COR-L47 (cell line): ENCODE measurements around the gene ASTN2.
"Not testable (repeated sequence)": the region's sequence is repeated elsewhere in the genome, so short reads cannot be mapped to it uniquely, and the experiment has no call there.

ENCODE experiments used
- DNase-seq: peaks from one replicate; lab custom pipeline; 2025; lab: John Stamatoyannopoulos, UW

ASTN2 gene

DNA sequence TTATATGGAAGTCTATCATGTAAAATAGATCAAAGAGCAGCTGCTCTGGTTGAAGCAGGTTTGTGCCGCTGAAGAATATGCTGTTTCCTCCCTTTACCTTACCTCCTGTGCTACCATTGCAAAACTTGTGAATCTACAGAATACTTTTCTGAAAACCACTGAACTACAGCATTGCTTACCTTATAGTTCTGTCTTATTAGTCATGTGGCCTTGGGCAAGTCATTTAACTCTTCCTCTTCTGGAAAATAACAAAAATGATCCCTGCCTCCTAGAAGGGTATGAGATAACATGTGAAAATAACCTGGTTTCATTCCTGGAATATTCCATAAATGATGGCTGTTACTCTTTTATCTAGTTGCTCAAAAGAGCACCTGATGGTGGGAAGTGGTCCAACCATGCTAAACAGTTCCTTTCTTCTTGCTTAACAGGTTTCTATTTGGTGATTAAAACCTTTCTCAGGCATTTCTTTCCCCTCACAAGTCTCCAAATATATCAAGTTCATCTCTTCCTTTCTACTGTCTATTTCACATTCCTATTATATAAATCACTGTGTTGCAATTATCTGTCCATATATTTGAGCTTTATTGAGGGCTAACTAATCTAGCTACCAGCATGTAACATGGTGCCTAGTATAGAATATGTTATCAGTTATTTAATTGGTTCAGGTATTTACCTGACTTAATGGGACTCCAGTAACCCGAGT, 712.8 kb downstream of the ASTN2 start:
- DNase-seq = no peak

DNA sequence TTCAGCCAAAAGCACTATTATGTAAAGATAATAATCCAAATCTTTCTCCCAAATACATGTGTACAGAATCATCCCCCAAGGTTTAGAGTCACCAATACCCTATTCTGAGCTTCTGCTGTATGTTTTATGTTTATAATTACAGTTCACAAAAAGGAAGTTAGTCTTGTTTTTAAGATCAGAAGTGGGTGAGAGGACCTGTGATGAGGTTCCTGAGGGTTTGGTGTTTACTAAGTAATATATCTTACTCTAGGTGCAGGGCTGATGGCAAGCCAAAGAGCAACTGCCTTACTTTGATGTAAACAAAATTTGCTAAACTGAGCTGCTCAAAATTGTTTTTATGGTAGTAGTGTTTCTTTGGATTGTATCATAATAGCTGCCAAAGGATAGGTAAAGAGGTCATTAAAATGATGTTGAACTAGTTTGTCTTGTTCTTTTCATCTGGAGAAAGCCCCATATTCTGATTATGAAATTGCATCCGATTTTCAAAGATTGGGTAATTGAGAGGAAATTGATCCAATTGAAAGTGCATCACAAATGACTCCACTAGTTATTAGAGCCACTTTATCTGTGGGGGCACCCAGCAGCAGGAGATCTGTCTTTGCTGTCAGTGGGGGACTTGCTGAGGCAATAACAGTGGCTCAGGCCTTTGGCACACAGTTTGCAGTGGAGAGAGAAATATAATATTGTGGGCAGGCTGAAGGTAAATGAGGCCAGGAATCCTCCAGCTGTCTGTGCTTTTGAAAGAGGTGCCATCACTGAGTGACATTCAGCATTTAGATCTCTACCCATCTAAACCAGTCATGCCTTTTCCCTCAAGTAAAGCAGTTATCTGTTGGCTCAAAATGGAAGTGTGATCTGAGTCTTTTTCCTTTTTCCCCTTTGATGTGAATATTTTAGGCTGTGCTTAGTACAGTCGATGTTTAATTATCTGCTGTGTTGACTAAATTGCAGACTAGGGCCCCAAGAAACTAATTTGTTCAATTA, 713.7 kb downstream of the ASTN2 start:
- DNase-seq = no peak

DNA sequence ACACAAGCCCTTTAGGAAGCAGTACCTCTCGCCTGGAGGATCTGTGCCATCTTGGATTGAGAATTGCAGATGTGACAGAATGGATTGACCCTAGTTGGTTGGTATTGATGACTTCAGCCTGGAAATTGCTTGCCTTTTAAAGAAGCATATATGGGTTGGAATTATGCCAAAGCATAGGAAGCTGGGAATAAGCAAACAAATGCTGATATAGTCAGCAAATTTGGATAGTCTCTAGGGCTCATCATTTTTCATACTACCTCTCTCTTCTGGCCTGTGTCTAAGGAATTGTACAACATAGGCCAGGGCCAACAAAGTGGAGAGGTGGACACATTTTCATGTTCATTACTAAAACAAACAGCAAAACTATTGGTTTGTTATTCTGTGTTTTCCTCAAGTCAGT, 714.6 kb downstream of the ASTN2 start:
- no peak for DNase-seq

DNA sequence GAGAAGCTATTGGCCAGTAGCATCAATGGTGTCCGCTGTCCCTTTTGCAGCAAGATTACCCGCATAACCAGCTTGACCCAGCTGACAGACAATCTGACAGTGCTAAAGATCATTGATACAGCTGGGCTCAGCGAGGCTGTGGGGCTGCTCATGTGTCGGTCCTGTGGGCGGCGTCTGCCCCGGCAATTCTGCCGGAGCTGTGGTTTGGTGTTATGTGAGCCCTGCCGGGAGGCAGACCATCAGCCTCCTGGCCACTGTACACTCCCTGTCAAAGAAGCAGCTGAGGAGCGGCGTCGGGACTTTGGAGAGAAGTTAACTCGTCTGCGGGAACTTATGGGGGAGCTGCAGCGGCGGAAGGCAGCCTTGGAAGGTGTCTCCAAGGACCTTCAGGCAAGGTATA, 717.0 kb downstream of the ASTN2 start:
- DNase-seq = no peak

DNA sequence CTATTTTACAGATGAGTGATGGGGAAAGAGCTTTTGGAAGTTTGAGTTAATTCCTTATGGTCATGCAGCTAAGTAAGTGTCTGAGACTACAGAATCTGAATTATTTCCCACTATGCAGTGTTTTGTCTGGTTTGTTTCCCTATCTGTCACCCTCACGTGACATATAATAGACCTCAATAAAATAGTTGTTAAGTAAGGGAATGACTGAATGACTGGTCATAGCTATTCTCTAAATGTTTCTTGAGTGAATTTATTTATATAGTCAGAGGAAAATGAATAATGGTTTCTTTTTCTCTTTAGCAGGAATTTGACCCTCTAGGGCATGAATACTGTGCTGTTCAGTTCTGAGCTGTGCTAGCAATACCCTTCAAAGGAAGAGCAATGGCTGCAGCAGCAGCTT, 717.5 kb downstream of the ASTN2 start:
- DNase-seq = no peak

DNA sequence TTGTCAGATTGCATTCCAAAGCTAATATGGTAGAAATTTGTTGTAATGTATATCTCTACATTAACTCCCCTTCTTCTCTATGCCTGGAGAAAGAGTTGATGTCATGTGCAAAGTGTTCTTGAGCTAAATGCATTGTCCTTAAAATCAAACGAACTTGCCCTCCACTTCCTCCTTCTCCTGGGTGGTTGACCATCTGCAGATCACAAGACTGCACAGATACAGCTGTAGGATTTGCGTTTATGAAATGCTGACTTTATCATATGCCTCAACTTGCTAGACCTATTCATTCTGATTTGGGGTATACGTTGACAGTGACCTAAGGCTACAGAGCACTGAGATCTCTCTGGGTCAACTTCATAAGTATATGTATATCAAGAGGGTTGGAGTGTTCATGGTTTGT, 719.4 kb downstream of the ASTN2 start:
- no peak for DNase-seq

DNA sequence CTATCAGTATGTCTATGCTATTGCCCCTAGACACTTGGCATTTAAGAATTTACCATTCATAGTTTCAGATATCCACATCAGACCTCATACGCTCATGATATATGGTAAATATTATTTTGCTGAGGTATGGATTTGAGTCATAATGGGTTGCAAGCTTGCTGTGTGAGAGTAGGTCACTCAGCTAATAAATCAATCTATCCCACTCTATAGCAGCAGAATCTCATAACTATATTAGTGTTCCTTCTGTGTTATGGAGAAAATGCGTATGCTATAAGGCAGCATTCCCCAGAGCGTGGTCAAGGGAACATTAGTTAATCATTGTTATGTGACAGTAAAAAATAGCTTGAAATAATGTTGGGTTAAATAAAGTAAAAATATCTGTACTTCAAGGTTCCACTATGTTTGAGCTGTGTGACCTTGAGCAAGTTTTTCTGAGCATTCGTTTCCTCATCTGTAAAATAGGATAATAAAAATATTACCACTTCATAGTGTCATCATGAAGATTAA, 720.0 kb downstream of the ASTN2 start:
- DNase-seq = no peak

DNA sequence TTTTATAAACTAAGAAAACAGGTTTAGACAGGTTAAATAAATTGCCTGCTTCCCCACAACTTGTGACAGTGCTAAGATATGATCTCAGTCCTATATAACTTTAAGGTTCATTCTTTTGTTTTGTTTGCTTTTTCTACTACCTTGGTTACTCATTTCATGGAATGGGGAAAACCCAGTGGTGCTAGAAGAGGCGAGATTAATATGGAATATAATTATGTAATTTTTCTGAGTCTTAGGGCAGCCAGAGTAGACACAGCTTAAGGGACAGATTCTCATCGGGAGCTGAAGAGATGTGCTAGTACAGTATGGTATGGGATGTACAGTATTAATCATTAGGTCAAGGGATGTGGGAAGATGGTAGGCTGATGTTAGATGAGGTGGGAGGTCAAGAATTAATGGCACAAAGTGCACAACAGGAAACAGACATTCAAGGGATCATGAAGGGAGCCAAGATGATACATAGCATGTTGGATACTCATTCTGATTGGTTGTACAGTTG, 721.6 kb downstream of the ASTN2 start:
- no peak for DNase-seq

DNA sequence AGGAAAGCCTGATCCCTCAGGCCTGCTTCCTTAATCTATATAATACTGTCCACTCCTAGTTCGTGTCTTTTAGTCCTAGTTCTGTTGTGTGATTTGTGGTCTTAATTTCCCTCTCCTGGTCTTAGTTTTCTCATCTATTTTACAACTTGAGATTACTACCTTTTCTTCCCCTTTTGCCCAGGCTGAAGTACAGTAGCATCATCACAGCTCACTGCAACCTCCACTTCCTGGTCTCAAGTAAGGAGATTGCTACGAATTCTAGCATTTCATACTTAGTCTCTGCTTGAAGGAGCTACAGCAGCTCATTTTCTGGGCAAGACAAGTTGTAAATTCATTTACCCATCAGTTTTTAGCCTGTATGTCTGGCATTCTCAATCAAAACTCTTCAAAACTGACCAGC, 722.2 kb downstream of the ASTN2 start:
- DNase-seq = no peak

DNA sequence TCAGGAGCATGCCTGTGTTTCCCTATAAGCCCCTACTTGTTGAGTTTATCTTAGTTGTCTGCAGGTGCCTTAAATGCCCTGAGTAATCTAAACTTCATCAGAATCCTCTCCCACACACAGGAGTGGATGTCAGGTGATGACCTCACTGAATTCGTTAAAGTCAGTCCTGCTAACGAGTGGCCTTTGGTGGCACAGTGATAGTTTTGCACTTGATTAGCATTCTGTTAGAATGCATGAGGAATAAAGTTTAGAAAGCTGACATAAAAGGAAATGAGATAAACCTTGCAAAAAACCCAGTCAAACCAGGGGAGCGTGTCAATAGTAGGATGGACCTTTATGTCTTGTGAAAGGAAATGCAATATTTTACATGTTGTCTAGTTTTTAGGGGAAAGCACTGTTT, 723.2 kb downstream of the ASTN2 start:
- no peak for DNase-seq

DNA sequence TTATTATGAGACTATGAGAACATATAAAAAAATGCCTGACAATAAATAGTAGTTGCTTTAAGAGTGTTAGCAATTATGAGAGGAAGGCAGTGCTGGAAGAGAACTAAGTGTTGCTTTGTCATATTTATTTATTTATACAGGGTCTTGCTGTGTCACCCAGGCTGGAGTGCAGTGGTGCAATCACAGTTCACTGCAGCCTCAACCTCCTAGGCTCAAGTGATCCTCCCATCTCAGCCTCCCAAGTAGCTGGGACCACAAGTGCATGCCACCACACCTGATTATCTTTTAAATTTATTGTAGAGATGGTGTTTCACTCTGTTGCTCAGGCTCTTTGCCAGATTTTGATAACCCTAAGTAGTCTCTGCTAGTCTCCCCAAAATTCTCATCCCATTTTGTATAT, 724.1 kb downstream of the ASTN2 start:
- DNase-seq = not testable (repeated sequence)

DNA sequence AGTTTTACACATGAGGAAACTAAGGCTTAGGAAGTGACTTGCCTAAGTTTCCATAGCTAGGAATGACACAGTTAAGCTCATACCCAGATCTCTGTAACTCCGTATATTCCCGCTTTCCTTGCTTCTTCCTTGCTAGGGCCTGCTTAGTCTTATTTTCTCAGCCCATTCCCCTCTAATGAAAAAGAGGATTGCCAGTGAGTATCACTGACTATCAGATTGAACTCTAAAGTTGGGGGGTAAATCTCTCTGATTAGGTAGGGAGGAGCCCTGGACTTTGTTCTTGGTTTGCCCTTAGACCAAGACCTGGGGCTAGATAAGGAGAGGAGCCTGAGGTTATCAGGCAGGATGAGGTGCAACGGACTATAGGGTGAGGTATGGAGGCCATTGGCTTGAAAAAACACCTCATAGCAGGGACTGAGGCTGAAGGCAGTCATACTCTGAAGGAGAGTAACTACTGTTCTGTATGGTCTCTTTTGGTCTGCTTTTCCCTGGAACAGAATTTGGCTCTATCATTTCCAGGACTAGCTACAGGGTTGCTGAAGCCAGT, 725.3 kb downstream of the ASTN2 start:
- no peak for DNase-seq

DNA sequence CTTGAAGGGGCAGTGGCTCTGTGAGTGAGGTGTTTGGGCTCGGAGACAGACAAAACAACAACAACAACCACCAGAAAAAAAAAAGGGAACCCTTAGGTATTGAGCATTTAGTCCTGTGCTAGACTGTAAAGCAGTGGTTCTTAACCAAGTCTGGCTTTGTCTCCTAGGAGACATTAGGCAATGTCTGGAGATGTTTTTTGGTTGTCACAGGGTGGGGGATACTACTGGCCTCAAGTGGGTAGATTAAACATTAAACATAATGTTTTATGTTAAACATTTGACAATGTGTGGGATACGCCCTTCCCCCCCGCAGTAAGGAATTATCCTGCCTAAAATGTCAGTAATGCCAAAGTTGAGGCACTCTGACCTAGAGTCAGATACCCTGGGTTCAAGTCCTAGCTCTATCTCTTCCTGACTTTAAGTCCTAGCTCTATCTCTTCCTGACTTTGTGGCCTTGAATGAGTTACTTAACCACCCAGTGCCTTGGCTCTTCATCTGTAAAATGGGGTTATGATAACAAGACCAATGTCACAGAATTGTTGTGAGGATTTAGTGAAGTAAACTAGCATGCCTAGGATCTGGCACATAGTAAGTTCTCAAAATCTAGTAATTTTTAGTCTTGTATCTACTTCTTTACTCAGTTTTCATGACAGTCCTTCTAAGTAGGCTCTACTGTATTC, 725.9 kb downstream of the ASTN2 start:
- no peak for DNase-seq

DNA sequence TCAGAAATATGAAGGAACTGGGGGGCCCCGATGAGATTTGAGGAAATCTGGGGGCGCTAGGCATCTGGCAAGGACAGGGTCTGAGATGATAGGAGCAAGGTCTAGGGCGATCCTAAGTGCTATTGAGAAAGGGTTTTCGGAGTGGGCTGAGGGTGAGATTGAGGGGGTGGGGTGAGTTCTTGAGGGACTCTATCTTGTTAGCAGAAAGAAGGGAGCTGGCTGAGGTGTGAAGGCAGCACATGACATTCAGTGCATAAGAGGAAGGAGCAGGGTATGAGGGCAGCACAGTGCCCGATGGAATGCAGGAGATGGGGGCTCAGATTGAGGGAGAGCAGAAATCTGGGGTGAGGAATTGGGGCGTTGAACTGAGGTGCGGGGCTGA, 727.1 kb downstream of the ASTN2 start:
- DNase-seq = no peak

DNA sequence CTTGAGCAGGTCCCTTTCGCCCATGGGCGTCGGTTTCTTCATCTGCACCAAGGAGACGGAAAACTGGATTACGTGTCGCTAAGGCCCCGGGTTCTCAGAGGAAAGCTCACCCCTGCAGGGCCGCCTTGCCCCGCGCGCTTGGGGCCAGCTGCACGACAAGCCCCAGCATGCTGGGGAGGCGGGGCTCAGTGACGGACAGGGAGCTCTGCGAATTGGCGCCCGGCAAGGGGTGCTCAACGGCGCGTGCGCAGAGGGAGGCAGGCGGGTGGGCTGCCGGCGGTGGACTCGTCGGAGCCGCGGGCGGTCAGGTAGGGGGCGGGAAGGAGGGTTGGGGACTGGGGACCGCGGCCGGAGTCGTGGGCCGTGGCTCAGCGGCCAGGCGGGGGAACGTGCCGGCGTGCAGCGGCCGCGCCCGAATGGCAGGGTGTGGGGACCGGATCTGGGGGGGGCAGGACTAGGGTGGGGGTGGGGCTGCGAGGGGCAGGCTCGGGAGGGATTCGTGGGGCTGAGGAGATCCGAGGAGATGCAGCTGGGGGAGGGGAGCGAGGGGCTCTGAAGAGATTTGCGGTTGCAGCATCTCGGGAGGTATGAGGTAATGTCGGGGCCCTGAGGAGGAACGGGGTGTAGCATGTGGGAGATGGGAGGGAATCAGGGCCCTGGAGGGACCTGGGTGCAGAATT, 727.6 kb downstream of the ASTN2 start, which contains the start of gene TRIM32:
TRIM32 (plus strand) TSS at position 232 of the 680 bp plus-strand sequence. CDS start 10,438 bp downstream, outside the sequence.
- DNase-seq = peak; percentile 90

DNA sequence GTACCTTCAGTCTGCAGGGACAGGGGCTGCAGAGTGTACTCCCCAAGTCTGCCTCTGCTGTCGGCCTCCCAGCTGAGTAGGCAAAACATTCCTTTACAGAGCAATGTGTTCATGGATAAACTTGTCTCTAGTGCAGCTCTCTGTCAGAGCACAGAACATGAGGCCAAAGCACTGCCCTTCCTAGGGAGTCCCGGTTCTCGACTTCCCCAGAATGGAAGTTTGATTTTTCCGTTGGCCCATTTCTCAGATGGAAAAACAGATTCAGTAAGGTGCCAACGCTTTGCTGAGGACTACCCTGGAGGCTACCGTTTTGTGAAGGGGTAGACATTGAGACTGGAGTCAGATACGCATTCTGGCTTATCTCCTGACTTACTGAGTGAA, 728.2 kb downstream of the ASTN2 start:
- DNase-seq = no peak

DNA sequence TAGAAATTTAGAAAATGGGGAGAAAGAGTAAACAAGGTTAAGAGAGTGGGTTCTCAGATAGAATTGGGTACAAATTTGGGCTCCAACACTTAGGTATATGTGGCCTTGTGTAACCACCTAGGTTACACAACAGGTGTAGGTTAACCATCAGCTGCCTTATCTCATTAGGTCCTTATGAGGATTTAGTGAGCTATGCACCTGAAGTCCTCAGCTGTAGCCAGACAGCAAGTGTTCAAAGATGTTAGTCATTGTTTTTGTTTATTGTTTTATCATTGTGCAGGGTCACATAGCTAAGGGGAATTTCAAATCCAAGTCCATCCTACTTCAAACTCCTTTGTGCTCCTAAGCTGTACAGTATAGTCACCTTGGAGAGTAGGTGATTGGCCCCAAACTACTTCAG, 728.7 kb downstream of the ASTN2 start:
- no peak for DNase-seq

DNA sequence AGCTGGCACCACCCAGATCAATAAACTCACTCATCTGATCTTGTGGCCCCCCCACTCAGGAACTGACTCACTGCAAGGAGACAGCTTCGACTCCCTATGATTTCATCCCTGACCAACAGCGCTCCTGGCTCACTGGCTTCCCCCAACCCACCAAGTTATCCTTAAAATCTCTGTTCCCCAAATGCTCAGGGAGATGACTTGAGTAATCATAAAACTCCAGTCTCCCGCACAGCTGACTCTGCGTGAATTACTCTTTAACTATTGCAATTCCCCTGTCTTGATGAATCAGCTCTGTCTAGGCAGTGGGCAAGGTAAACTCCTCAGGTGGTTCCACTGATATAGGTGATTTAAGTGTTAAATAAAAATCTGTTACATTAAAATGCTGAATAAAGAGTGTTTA, 729.7 kb downstream of the ASTN2 start:
- DNase-seq = no peak

DNA sequence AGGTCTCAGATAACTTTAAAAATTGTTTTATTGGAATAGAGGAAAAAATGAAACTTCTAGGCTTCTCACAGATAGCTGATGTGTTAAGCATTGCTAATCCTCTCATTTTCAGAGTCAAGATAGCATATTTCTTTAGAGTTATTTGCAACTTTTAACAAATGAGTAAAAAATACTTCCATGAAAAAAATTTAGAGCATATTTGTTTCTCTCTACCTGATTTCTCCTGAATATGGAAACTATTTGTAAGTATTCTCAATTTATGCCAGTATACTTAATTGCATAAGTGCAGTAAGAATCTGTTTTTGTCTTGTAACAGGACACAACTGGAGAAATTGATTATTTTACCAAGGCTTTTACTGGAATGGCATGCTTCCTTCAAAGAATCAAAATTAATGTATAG, 731.3 kb downstream of the ASTN2 start:
- no peak for DNase-seq

DNA sequence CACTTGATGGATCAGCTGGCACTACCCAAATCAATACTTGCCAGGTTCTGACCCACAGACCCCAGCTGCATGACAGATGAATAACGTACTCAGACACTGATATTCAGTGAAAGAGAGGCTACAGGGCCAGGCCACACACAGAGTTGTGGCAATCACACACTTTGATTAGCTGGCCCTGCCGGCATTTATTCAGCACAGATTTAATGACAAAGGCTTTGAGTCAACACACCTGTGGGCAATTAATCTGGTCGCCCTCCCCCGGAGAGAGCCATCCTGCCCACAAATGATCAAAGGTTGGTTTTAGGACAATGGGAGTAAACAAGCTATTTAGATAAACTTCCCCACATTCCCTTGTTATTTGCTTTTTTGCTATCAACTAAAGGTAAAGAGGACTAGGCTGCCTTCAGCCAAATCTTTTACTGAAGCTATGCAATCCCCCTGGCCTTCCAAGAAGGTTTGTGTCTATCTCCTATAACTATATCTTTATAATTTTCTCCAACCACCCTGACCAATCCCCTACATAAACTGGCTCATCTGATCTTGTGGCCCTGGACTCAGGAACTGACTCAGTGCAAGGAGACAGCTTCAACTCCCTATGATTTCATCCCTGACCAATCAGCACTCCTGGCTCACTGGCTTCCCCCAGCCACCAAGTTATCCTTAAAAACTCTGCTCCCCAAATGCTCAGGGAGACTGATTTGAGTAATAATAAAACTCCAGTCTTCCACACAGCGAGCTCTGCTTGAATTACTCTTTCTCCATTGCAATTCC, 740.5 kb downstream of the ASTN2 start:
- no peak for DNase-seq

DNA sequence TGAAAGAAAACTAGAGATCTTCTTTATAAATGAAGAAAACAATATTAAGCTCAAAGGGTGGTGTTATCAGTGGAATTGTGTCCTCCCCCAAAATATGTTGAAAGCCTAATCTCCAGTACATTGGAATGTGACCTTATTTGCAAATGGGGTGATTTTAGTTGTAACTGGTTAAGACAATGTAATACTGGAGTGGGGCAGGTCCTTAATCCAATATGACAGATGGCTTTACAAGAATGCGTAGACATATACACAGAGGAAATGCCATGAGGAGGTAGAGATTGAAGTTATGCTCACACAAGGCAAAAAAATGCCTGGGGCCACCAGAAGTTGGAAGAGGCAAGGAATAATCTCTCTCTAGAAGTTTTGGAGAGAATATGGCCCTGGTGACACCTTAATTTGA, 741.5 kb downstream of the ASTN2 start:
- no peak for DNase-seq
